ENCODE measurements around the gene SLU7. TPM values are rescaled to one million over a fixed set of nuclear protein-coding genes. Genes with fewer than 3 reads are reported as not detected.

Gene SLU7
- total RNA-seq, 1 experiment from 2014 or later, result 43.6 TPM

- Histone ChIP-seq H3K27ac (ENCODE audit: low read depth, low read length) (no peak overlapping the region), H4K20me1 (ENCODE audit: insufficient read depth) (no peaks in the 10 kb centered on the region), H3K9ac (ENCODE audit: low read length) (no peak overlapping the region), H3K27me3 (ENCODE audit: insufficient read depth, low read length) (no peaks in the 10 kb centered on the region), H3K9me2 (ENCODE audit: insufficient read depth) (no peaks in the 10 kb centered on the region), H3K4me2 (ENCODE audit: low read length) (no peak overlapping the region), H3K4me3 (replicated peaks in 1 of 2; ENCODE audit: low read depth in 1 of 2, low read length in 2 of 2) (no peak overlapping the region), H3K79me2 (ENCODE audit: insufficient read depth, low read length) (no peaks in the 10 kb centered on the region), H3K36me3 (ENCODE audit: control insufficient read depth in 1 of 2, insufficient read depth in 2 of 2, low read length in 2 of 2) (no peaks in the 10 kb centered on the region), H3K4me1 (ENCODE audit: control insufficient read depth in 1 of 2, insufficient read depth in 2 of 2, low read length in 2 of 2) (no peaks in the 10 kb centered on the region), H3K9me3 (ENCODE audit: control insufficient read depth in 1 of 2, insufficient read depth in 1 of 2, low read depth in 1 of 2, low read length in 2 of 2) (no peaks in the 10 kb centered on the region), H2AFZ (ENCODE audit: low read depth, low read length, poor library complexity, severe bottlenecking) (no peak overlapping the region)
- CTCF ChIA-PET, result no interaction called here
- no peak for ATAC-seq
- POLR2A ChIA-PET, result no interaction called here
- DNase-seq (ENCODE audit: low read depth, low spot score), result no peak
- TF ChIP-seq SIN3A (IDR thresholded peaks at IDR 0.05; ENCODE audit: low read depth) (no peak), RAD21 (IDR thresholded peaks at IDR 0.05; ENCODE audit: low read depth) (no peak), CBX3 (IDR thresholded peaks at IDR 0.05; ENCODE audit: low read depth) (no peak), FOSL1 (IDR thresholded peaks at IDR 0.05; ENCODE audit: low read depth) (no peak), JUND (IDR thresholded peaks at IDR 0.05) (no peak), EZH2phosphoT487 (IDR thresholded peaks at IDR 0.05; ENCODE audit: borderline replicate concordance) (no peak), EGR1 (IDR thresholded peaks at IDR 0.05; ENCODE audit: low read depth) (no peak), SRF (IDR thresholded peaks at IDR 0.05; ENCODE audit: low read depth) (no peak), CEBPB (IDR thresholded peaks at IDR 0.05; ENCODE audit: low read depth) (no peak), POLR2AphosphoS5 (IDR thresholded peaks at IDR 0.05; ENCODE audit: low read depth, low read length) (no peak), POLR2A (IDR thresholded peaks at IDR 0.05; ENCODE audit: borderline replicate concordance, extremely low read depth, insufficient read depth, insufficient read length) (no peak), TCF7L2 (IDR thresholded peaks at IDR 0.05; ENCODE audit: borderline replicate concordance, extremely low read depth, insufficient read depth, insufficient read length) (no peak)
- TF ChIP-seq, protein P1, sequence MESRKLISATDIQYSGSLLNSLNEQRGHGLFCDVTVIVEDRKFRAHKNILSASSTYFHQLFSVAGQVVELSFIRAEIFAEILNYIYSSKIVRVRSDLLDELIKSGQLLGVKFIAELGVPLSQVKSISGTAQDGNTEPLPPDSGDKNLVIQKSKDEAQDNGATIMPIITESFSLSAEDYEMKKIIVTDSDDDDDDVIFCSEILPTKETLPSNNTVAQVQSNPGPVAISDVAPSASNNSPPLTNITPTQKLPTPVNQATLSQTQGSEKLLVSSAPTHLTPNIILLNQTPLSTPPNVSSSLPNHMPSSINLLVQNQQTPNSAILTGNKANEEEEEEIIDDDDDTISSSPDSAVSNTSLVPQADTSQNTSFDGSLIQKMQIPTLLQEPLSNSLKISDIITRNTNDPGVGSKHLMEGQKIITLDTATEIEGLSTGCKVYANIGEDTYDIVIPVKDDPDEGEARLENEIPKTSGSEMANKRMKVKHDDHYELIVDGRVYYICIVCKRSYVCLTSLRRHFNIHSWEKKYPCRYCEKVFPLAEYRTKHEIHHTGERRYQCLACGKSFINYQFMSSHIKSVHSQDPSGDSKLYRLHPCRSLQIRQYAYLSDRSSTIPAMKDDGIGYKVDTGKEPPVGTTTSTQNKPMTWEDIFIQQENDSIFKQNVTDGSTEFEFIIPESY (IDR thresholded peaks at IDR 0.05; ENCODE audit: extremely low read depth, insufficient replicate concordance, low read length), result no peak
- RAD21 ChIA-PET (ENCODE audit: low non-redundant PET in 1 of 2, low total read pairs in 2 of 2, uncharacterized antibody in 2 of 2, unreplicated experiment in 2 of 2), result no interaction called here
- intact Hi-C loops (cut with micrococcal nuclease), result no loop called here
- BruUV-seq (replicated peaks), result no TSS peak
Measured at GRCh38 chr5:160359242-160359641, 59.6 kb downstream of the SLU7 start.
